Spleen (tissue), 7 donors: Measurements from ENCODE around the gene FSTL5.

Source experiments
- CTCF ChIP-seq, 11 experiments: fragments of 200-600 bp in 7 of 11; fragments of 450-650 bp in 4 of 11; sonication (generic) in 4 of 11; IDR thresholded peaks in 8 of 11; conservative IDR thresholded peaks in 3 of 11; 1 replicate in 7 of 11; 2 replicates in 4 of 11; pipeline versions ENCODE4 v1.4.0 to v1.8.0; 2016 to 2021; ENCODE audit warnings: antibody characterized with exemption in 11 of 11, inconsistent platforms in 4 of 11, mild to moderate bottlenecking in 1 of 11
- POLR2A ChIP-seq, 3 donors: fragments of 450-650 bp; IDR thresholded peaks; one replicate each; pipeline ENCODE4 v1.5.1; 2017; ENCODE audit warnings: antibody characterized with exemption in 3 of 3, mild to moderate bottlenecking in 1 of 3
- donor health status: DM: no; HTN: no; CAD: no; lungs with moderate emphysema.
- donor health status: DM: no; HTN: no; CAD: no.
- donor health status: DM: no; HTN: no; CAD: no.

GRCh38 chr4:161546902-161547301 lies 616.9 kb downstream of the FSTL5 start:
- TF ChIP-seq CTCF (IDR thresholded peaks at IDR 0.05 in 8 of 11, conservative IDR thresholded peaks at IDR 0.05 in 3 of 11) (no peak), POLR2A (IDR thresholded peaks at IDR 0.05) (no peak)
